ENCODE data around the gene NAV1. TPM values are rescaled to one million over a fixed set of nuclear protein-coding genes. Genes with fewer than 3 reads are reported as not detected.
"Not testable (repeated sequence)": the region's sequence is repeated elsewhere in the genome, so short reads cannot be mapped to it uniquely, and the experiment has no call there.

The NAV1 gene
- total RNA-seq, 4 donors from 2014 or later, result 26.0 to 84.1 (median 67.6) TPM

DNA sequence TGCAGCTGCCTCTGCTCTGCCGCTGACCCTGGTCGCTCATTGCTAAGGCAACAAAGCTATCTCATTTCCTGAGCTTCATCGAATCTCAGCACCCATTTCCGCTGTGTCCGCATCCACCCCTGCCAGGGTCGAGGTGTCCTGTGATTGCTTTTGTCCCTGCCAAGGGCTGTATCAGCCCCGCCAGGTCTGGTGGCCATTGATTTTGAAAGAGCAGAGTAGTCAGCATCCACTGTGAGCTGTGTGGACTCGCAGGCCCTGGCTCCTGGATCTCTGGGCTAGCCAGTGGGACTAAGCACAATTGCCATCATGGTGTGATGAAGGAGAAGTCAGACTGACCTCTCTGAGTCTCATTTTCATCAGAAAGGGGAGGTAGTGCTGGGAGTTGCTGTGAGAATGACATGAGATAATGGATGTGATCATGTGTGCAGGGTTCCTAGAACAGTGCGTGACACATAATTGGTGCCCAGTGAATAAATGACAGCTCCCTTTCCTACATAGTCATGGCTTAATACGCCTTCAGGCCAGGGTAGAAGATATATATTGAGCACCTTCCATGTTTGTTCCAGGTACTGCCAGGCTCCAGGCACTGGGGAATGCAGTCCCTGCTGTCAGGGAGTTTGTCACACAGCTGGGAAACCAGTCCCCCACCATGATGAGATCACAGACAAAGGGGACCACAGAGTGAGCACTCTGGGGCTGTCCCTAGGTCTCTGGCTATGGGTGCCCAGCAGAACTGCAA, 32.1 kb downstream of the NAV1 start:
- TF ChIP-seq, protein P1, sequence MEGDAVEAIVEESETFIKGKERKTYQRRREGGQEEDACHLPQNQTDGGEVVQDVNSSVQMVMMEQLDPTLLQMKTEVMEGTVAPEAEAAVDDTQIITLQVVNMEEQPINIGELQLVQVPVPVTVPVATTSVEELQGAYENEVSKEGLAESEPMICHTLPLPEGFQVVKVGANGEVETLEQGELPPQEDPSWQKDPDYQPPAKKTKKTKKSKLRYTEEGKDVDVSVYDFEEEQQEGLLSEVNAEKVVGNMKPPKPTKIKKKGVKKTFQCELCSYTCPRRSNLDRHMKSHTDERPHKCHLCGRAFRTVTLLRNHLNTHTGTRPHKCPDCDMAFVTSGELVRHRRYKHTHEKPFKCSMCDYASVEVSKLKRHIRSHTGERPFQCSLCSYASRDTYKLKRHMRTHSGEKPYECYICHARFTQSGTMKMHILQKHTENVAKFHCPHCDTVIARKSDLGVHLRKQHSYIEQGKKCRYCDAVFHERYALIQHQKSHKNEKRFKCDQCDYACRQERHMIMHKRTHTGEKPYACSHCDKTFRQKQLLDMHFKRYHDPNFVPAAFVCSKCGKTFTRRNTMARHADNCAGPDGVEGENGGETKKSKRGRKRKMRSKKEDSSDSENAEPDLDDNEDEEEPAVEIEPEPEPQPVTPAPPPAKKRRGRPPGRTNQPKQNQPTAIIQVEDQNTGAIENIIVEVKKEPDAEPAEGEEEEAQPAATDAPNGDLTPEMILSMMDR (IDR thresholded peaks at IDR 0.05), result no peak
- ATAC-seq (ENCODE audit: low FRiP score) (no peak), DNase-seq (ENCODE audit: low spot score) (peak; percentile 17)

GRCh38 chr1:201573030-201573429, 34.1 kb downstream of the NAV1 start:
- ATAC-seq (ENCODE audit: low FRiP score), result no peak

GRCh38 chr1:201573923-201574322, 35.0 kb downstream of the NAV1 start:
- ATAC-seq (ENCODE audit: low FRiP score), result no peak
- TF ChIP-seq, protein P1 (IDR thresholded peaks at IDR 0.05), result no peak

More at GRCh38 chr1:201573030-201573429, 34.1 kb downstream of the NAV1 start:
- TF ChIP-seq, protein P1 (IDR thresholded peaks at IDR 0.05), result no peak
- no peak for DNase-seq (ENCODE audit: low spot score)

GRCh38 chr1:201575912-201576311, 37.0 kb downstream of the NAV1 start:
- DNase-seq (ENCODE audit: low spot score), result no peak
- no peak for ATAC-seq (ENCODE audit: low FRiP score)
- TF ChIP-seq, protein P1 (IDR thresholded peaks at IDR 0.05), result no peak

More at GRCh38 chr1:201573923-201574322, 35.0 kb downstream of the NAV1 start:
- DNase-seq (ENCODE audit: low spot score), result no peak

- TF ChIP-seq, protein P1 (IDR thresholded peaks at IDR 0.05), result no peak
- ATAC-seq (ENCODE audit: low FRiP score) (no peak), DNase-seq (ENCODE audit: low spot score) (no peak)
Observed at GRCh38 chr1:201576914-201577313, 38.0 kb downstream of the NAV1 start.

DNA sequence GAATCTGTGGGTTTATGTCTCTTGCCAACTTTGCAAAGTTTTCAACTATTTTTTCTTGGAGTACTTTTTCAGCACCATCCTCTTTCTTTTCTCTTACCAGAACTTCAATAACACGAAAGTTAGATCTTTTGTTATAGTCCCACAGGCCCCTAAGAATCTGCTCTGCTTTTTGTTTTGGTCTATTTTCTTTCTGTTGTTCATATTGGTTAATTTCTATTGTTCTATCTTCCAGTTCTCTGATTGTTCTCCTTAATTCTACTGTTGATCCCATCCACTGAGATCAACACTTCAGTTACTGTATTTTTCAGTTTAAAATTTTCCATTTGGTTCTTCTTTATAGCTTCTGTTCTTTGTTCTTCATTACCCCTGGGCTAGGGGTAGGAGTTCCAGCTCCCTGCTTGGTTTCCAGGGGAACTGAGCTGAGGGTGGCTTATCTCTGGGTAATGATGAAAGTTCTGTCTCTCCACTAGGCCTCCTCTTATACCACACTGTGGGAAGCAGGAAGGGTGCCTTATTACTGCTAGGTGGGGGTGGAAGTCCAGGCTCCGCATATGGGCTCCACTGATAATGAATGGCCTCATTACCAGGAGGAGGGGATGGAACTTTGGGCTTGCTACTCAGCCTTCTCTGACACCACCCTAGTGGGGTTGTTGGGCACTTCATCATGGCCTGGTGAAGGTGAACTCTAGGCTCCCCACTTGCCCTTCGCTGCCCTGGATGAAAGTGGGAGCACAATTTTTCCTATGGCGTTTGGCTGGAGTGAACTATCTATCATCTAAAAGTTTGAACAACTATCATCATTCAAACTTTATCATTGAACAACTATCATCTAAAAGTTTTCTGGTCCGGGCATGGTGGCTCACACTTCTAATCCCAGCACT, 39.3 kb downstream of the NAV1 start:
- no peak for ATAC-seq (ENCODE audit: low FRiP score)
- no peak for DNase-seq (ENCODE audit: low spot score)
- TF ChIP-seq, protein P1 (IDR thresholded peaks at IDR 0.05), result no peak

- not testable (repeated sequence) for ATAC-seq (ENCODE audit: low FRiP score); DNase-seq (ENCODE audit: low spot score)
Observed at GRCh38 chr1:201581371-201581770, 42.4 kb downstream of the NAV1 start.

All from omental fat pad (tissue), 4 donors.